GM21529 (cell line): ENCODE data around the gene PACS2.
"Not testable (repeated sequence)": the region's sequence is repeated elsewhere in the genome, so short reads cannot be mapped to it uniquely, and the experiment has no call there.

ENCODE experiments used
- ATAC-seq: cut with Tn5 transposase; IDR thresholded peaks from one replicate; pipeline ENCODE4 v1.9.1; 2021; ENCODE audit not compliant: unreplicated experiment

PACS2 gene

GRCh38 chr14:105287249-105288102 lies 27.1 kb upstream of the PACS2 start:
- ATAC-seq, result no peak

DNA sequence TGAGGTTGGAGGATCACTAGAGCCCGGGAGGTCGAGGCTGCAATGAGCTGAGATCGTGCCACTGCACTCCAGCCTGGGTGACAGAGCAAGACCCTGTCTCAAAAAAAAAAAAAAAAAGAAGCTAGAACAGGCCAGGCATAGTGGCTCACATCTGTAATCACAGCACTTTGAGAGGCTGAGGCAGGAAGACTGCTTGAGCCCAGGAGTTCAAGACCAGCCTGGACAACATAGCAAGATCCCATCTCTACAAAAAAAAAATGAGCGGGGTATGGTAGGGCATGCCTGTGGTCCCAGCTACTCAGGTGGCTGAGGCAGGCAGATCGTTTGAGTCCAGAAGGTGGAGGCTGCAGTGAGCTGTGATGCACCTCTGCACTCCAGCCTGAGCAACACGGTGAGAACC lies 25.6 kb upstream of the PACS2 start:
- ATAC-seq, result not testable (repeated sequence)

DNA sequence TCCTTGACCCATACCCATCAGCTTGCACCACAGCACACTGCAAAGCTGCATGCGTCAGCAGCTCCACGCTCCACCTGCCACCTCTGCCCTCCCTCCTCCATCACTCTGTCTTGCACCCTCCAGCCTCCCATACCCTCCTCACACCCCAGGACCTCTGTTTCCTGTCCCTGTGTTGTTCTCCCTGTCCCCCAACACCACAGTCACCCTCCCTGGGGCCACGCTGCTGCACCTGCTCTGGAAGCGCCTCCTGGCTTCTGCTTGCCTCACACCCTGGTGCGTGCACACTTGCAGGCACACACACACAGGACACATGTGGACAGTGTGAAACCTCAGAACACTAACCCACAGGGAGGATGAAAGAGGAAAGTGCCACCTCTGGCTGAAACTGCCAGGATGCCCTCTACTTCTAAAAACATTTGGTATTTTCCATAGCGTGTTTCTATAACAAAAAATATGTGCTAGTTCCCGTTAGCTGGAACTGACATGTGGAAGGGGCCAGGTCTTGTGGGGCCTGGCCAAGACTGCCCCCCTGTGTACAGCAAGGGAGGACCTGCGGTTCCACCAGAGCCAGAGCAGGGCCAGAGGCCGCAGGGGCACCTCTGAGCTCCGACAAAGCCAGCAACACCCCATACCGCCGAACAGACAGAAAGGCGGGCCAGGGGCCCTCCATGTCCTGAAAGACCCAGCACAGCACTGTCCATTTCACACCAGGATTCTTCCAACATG lies 23.8 kb upstream of the PACS2 start:
- ATAC-seq, result no peak

GRCh38 chr14:105292826-105293711 lies 21.5 kb upstream of the PACS2 start:
- ATAC-seq, result peak; percentile 27

GRCh38 chr14:105294142-105294597 lies 20.4 kb upstream of the PACS2 start:
- peak; percentile 49 for ATAC-seq

DNA sequence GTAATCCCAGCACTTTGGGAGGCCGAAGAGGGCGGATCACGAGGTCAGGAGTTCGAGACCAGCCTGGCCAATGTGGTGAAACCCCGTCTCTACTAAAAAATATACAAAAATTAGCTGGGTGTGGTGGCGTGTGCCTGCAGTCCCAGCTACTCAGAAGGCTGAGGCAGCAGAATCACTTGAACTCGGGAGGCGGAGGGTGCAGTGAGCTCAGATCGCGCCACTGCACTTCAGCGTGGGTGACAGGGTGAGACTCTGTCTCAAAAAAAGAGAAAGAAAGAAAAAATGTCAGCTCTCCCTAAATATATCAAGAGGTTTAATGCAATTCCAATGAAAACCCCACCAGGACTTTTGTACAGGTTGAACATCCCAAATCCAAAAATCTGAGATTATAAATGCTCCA lies 17.2 kb upstream of the PACS2 start:
- ATAC-seq, result not testable (repeated sequence)

DNA sequence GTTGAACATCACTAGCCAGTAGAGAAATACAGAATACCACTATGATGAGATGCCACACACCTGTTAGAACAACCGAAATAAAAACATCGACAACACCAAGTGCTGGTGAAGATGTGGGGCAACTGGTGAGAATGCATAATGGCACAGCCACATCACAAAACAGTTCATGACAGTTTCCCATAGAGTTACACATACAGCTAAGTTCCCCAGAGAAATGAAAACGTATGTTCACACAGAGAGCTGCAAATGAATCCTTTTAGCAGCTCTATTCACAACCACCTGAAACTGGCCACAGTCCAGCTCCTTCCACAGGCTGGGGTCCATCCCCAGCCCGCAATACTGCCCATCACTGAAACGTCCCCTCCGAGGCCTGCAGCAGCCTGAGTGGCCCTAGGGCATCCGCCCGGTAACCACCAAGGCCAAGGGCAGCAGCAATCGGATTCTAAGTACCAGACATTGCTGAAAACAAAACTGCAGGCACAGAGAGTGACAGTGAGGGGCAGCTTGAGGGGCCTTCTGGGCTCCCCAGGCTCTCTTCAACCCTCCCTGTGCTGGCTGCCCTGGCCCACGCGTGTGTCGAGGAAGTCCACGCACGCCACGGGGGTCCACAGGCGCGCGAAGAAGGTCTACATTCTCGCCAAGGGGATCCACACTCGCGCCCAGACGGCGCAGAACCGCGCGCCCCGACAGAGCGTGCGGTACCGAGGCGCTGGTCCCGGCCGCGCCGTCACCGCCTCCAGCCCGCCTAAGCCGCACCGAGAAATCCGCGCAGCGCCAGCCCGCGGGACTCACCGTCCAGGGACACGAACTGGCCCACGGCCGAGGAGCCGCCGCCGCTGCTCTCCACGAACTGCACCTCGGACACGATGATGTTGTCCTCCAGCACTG lies 14.7 kb upstream of the PACS2 start:
- peak; percentile 6 for ATAC-seq

GRCh38 chr14:105300542-105301102 lies 13.9 kb upstream of the PACS2 start, which contains the start of gene BRF1:
BRF1 (minus strand) TSS chr14:105301001; CDS start chr14:105300629, 372 bp downstream.
- ATAC-seq, result peak; percentile 85

GRCh38 chr14:105301103-105301914 lies 13.2 kb upstream of the PACS2 start:
- peak; percentile 61 for ATAC-seq

DNA sequence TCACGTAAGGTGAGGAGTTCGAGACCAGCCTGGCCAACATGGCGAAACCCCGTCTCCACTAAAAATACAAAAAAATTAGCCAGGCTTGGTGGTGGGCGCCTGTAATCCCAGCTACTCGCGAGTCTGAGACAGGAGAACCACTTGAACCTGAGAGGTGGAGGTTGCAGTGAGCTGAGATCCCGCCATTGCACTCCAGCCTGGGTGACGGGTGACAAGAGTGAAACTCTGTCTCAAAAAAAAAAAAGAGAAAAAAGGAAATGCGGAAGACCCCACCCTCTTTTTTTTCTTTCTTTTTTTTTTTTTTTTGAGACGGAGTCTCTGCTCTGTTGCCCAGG lies 12.7 kb upstream of the PACS2 start:
- ATAC-seq, result not testable (repeated sequence)

- ATAC-seq, result no peak
These were observed 10.6 kb upstream of the PACS2 start for GRCh38 chr14:105303949-105304348.

- no peak for ATAC-seq
These were observed 10.0 kb upstream of the PACS2 start for GRCh38 chr14:105304565-105304964.

DNA sequence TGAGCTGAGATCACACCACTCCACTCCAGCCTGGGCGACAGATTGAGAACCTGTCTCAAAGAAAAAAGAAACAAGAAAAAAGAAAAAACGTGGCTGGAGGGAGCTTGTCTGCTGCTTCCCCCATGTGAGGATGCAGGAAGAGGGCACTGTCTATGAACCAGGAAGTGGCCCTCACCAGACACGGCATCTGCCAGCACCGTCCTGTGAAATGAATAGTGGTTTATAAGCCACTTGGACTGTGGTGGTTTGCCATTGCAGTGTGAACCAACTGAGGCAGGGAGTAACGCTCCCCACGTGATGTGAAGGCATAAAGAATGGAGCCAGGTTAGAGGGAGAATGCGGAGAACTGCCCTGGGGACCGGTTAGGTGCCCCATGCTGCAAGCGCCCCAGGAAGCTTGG lies 9.2 kb upstream of the PACS2 start:
- ATAC-seq, result no peak

GRCh38 chr14:105305791-105306190 lies 8.8 kb upstream of the PACS2 start:
- ATAC-seq, result no peak

- ATAC-seq, result no peak
These were observed 7.4 kb upstream of the PACS2 start for GRCh38 chr14:105307052-105307727.

DNA sequence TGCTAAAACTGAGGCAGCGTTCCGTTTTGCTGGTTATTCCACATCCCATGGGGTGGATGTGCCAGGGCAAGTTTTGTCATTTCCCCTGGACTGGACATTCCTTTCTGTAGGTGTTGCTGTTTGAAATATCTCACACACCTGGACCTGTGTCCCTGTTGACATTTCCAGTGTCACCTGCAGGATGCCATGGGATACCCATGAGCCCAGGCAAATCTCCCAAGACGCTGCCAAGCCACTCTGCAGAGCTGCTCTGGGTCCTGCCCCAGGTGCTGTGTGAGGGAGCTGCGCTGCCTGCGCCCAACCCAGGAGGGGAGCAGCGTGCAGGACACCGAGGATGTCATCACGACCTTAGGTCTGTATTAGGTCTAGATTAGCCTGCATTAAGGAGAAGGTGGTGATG lies 5.2 kb upstream of the PACS2 start:
- ATAC-seq, result no peak

DNA sequence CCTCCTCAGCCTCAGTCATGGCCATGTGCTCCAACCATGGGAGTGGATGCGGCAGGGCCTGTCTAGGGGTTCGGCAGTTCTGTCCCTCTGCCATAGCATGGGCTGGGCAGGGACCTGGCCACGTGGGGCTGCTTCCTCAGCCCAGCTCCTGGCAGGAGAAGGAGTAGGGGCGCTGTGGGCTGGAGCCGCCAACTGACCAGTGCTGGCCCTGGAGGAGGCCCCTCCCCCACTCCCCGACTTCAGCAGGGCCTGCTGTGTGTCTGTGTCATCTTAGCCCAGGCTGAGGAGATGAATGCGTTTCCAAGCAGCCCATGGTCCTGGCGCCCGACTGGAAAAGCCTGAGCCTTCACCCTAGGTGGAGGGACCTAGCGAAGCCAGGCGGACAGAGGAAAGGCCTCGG lies 2.7 kb upstream of the PACS2 start:
- ATAC-seq, result no peak

- ATAC-seq, result no peak
These were observed 1.6 kb upstream of the PACS2 start for GRCh38 chr14:105312973-105313372.
